ENCODE results near the gene GDE1. TPM values are rescaled to one million over a fixed set of nuclear protein-coding genes. Genes with fewer than 3 reads are reported as not detected.

GDE1 gene
- total and polyA plus RNA-seq, 2 of the 4 experiments (the other 2 are of a cell fraction): 50.1 to 62.4 TPM

DNA sequence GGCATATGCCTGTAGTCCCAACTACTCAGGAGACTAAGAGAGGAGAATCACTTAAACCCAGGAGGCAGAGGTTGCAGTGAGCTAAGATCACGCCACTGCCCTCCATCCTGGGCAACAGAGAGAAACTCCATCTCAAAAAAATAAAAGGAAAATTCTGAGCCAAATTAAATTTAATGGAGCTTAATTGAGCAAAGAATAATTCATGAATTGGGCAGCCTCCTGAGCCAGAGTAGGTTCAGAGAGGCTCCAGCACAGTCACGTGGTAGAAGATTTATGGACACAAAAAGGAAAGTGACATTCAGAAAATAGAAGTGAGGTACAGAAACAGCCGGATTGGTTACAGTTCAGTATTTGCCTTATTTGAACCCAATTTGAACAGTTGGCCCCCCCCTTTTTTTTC, 44.5 kb upstream of the GDE1 start:
- no TSS peak for BruUV-seq (replicated peaks)
- Histone ChIP-seq H3K9ac (ENCODE audit: low read depth, low read length) (no peak overlapping the region), H4K5ac (ENCODE audit: low read depth, low read length) (no peak overlapping the region), H4K91ac (ENCODE audit: insufficient read depth, low read depth, low read length) (no peak overlapping the region), H2BK5ac (ENCODE audit: low read depth, low read length, poor library complexity, severe bottlenecking) (no peak overlapping the region), H3K18ac (ENCODE audit: low read depth, low read length) (no peak overlapping the region), H3K27ac (ENCODE audit: insufficient read depth, low read length) (no peak overlapping the region), H3K36me3 (ENCODE audit: control insufficient read depth, insufficient read depth, low read length) (peaks cover 35% of the 10 kb centered on the region), H3K4ac (ENCODE audit: low read depth, low read length) (no peak overlapping the region), H2BK120ac (ENCODE audit: low read depth, low read length) (no peak overlapping the region), H3K4me1 (ENCODE audit: control insufficient read depth, insufficient read depth, low read length) (no peaks in the 10 kb centered on the region), H3K79me1 (ENCODE audit: low read depth in 1 of 2, low read length in 2 of 2) (peaks cover 5 to 27% of the 10 kb centered on the region in 2 experiments), H3K56ac (ENCODE audit: extremely low read depth, insufficient read depth, low read length) (no peak overlapping the region), H2BK15ac (ENCODE audit: low read depth, low read length) (no peak overlapping the region), H4K20me1 (ENCODE audit: insufficient read depth, low read length) (no peaks in the 10 kb centered on the region), H3K4me2 (ENCODE audit: low read depth, low read length) (no peak overlapping the region), H3K14ac (replicated peaks; ENCODE audit: low read depth, low read length) (no peak overlapping the region), H3K9me3 (ENCODE audit: control insufficient read depth, insufficient read depth, low read length) (peaks cover 8% of the 10 kb centered on the region), H3K23ac (ENCODE audit: low read depth, low read length) (no peak overlapping the region), H3K27me3 (ENCODE audit: control insufficient read depth, insufficient read depth, low read length) (no peaks in the 10 kb centered on the region), H2BK20ac (ENCODE audit: low read depth, low read length) (no peak overlapping the region), H3K9me1 (ENCODE audit: insufficient read depth, low read length) (no peaks in the 10 kb centered on the region), H2AK5ac (ENCODE audit: low read depth, low read length) (no peak overlapping the region), H3K4me3 (ENCODE audit: insufficient read depth, low read depth, low read length) (no peak overlapping the region), H2AFZ (replicated peaks; ENCODE audit: low read length, poor library complexity) (no peak overlapping the region), H2AK9ac (replicated peaks; ENCODE audit: low read depth, low read length, poor library complexity) (no peak overlapping the region), H4K8ac (ENCODE audit: low read depth in 2 of 2, low read length in 2 of 2) (no peak overlapping the region)
- no CpG with 5 or more reads among the region's 3 CpGs for WGBS, 2 experiments (ENCODE audit: extremely low coverage in 2 of 2, insufficient read length in 1 of 2)
- ATAC-seq (ENCODE audit: low read depth) (no peak), DNase-seq (no peak)
- POLR2A ChIA-PET (ENCODE audit: unreplicated experiment): no interaction called here
- CTCF ChIA-PET: interaction anchor here (0.6 kb wide), 1 partner anchor 333 kb away, joined by 5 read pairs; no protein-coding TSS in a partner anchor
- no peak for TF ChIP-seq MAZ (IDR thresholded peaks at IDR 0.05; ENCODE audit: borderline replicate concordance, low read depth, low read length)
- TF ChIP-seq, protein P1, sequence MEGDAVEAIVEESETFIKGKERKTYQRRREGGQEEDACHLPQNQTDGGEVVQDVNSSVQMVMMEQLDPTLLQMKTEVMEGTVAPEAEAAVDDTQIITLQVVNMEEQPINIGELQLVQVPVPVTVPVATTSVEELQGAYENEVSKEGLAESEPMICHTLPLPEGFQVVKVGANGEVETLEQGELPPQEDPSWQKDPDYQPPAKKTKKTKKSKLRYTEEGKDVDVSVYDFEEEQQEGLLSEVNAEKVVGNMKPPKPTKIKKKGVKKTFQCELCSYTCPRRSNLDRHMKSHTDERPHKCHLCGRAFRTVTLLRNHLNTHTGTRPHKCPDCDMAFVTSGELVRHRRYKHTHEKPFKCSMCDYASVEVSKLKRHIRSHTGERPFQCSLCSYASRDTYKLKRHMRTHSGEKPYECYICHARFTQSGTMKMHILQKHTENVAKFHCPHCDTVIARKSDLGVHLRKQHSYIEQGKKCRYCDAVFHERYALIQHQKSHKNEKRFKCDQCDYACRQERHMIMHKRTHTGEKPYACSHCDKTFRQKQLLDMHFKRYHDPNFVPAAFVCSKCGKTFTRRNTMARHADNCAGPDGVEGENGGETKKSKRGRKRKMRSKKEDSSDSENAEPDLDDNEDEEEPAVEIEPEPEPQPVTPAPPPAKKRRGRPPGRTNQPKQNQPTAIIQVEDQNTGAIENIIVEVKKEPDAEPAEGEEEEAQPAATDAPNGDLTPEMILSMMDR (conservative IDR thresholded peaks at IDR 0.05; ENCODE audit: low read depth, low read length): no peak
- TF ChIP-seq SMC3 (IDR thresholded peaks at IDR 0.05; ENCODE audit: low read depth, low read length): no peak
- TF ChIP-seq CEBPB (IDR thresholded peaks at IDR 0.05; ENCODE audit: low read depth, low read length): no peak
- TF ChIP-seq USF2 (IDR thresholded peaks at IDR 0.05; ENCODE audit: low read depth, low read length): no peak
- TF ChIP-seq MAFK (IDR thresholded peaks at IDR 0.05; ENCODE audit: low read depth, low read length): no peak
- TF ChIP-seq RFX5 (IDR thresholded peaks at IDR 0.05; ENCODE audit: low read depth, low read length): no peak
- no peak for TF ChIP-seq CHD1 (IDR thresholded peaks at IDR 0.05; ENCODE audit: low read depth, low read length)
- no peak for TF ChIP-seq FOS (IDR thresholded peaks at IDR 0.05; ENCODE audit: low read depth, low read length)
- TF ChIP-seq RCOR1 (IDR thresholded peaks at IDR 0.05; ENCODE audit: insufficient replicate concordance, low read length): no peak
- TF ChIP-seq NFE2L2 (IDR thresholded peaks at IDR 0.05; ENCODE audit: low read depth, low read length): no peak
- TF ChIP-seq, protein P2, sequence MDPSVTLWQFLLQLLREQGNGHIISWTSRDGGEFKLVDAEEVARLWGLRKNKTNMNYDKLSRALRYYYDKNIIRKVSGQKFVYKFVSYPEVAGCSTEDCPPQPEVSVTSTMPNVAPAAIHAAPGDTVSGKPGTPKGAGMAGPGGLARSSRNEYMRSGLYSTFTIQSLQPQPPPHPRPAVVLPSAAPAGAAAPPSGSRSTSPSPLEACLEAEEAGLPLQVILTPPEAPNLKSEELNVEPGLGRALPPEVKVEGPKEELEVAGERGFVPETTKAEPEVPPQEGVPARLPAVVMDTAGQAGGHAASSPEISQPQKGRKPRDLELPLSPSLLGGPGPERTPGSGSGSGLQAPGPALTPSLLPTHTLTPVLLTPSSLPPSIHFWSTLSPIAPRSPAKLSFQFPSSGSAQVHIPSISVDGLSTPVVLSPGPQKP (IDR thresholded peaks at IDR 0.05; ENCODE audit: borderline replicate concordance, low read depth, low read length): no peak
- no peak for TF ChIP-seq MXI1 (IDR thresholded peaks at IDR 0.05; ENCODE audit: borderline replicate concordance, low read depth, low read length)
- no peak for TF ChIP-seq POLR2A (IDR thresholded peaks at IDR 0.05; ENCODE audit: low read depth, low read length)
- TF ChIP-seq BHLHE40 (IDR thresholded peaks at IDR 0.05; ENCODE audit: low read depth, low read length): no peak
- TF ChIP-seq RAD21 (IDR thresholded peaks at IDR 0.05; ENCODE audit: low read length): no peak
- in situ Hi-C loops (cut with MboI; ENCODE audit: low sequenced_read_pairs): no loop called here
- intact Hi-C loops (cut with micrococcal nuclease): no loop called here
- dilution Hi-C loops (cut with HindIII; ENCODE audit: low sequenced_read_pairs, unreplicated experiment): no loop called here

Measured in IMR-90 (cell line).